Tibial artery (tissue), 4 donors: ENCODE data around the gene DOCK8.

ENCODE experiments used
- DNase-seq, 2 donors: peaks; one replicate each; pipeline ENCODE4 v3.0.0-alpha.2; 2019
- H3K27ac ChIP-seq, 2 donors: fragments of 200-600 bp; sonication (generic) in 1 of 2; 1 replicate in 1 of 2; 2 replicates in 1 of 2; pipeline ENCODE4 v1.5.1; 2018 to 2019; ENCODE audit warnings: mild to moderate bottlenecking in 1 of 2
- H3K27me3 ChIP-seq, 2 donors: fragments of 200-600 bp; sonication (generic) in 1 of 2; one replicate each; pipeline versions ENCODE4 v1.5.1 to v1.6.0; 2016 to 2019
- H3K36me3 ChIP-seq, 3 donors: fragments of 200-600 bp; sonication (generic) in 2 of 3; one replicate each; pipeline ENCODE4 v1.5.1; 2016 to 2019; ENCODE audit warnings: mild to moderate bottlenecking in 2 of 3
- H3K4me1 ChIP-seq, 4 donors: fragments of 200-600 bp; sonication (generic) in 2 of 4; 1 replicate in 3 of 4; 2 replicates in 1 of 4; pipeline ENCODE4 v1.5.1; 2016 to 2019
- H3K4me3 ChIP-seq, 2 donors: fragments of 200-600 bp; sonication (generic) in 1 of 2; 1 replicate in 1 of 2; 2 replicates in 1 of 2; pipeline ENCODE4 v1.5.1; 2018 to 2019; ENCODE audit warnings: mild to moderate bottlenecking in 2 of 2
- H3K9me3 ChIP-seq, 3 donors: fragments of 200-600 bp; sonication (generic) in 1 of 3; one replicate each; pipeline ENCODE4 v1.5.1; 2016 to 2019
- intact Hi-C: fragments of 100-400 bp; cut with DNase I; formaldehyde crosslinking; loops from one replicate; pipeline ENCODE4 v1.15.0; 2023; ENCODE audit warnings: low total_unique reads
- TF ChIP-seq, protein P1 (sequence below), 2 experiments: fragments of 200-600 bp in 1 of 2; fragments of 450-650 bp in 1 of 2; IDR thresholded peaks; one replicate each; pipeline ENCODE4 v1.5.1; 2017 to 2019; ENCODE audit warnings: antibody characterized with exemption in 2 of 2, mild to moderate bottlenecking in 1 of 2, moderate library complexity in 1 of 2

The DOCK8 gene

DNA sequence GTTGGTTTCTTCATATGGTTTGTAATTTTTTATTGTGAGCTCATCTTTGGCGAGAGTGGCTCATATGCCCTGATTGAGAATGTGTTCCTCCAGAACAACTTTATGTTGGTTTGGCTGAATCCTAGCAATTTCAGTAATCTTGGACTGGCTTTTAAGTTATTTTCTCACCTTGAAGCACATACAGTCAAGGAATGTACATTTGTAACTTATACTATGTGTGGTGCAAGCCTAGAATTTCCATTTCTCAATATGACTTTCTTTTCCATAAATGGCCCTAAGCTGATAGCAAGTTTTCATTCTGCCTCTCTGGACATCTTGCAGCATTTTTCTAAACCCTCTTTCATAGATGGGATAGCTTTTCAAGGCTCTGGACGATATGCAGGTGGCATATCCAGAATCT lies 247.5 kb downstream of the DOCK8 start:
- Histone ChIP-seq H3K4me3 (no peak overlapping the region), H3K27me3 (no peaks in the 10 kb centered on the region), H3K36me3 (no peaks in the 10 kb centered on the region), H3K4me1 (no peaks in the 10 kb centered on the region), H3K9me3 (no peaks in the 10 kb centered on the region), H3K27ac (no peak overlapping the region)
- intact Hi-C loops, result no loop called here
- TF ChIP-seq, protein P1, sequence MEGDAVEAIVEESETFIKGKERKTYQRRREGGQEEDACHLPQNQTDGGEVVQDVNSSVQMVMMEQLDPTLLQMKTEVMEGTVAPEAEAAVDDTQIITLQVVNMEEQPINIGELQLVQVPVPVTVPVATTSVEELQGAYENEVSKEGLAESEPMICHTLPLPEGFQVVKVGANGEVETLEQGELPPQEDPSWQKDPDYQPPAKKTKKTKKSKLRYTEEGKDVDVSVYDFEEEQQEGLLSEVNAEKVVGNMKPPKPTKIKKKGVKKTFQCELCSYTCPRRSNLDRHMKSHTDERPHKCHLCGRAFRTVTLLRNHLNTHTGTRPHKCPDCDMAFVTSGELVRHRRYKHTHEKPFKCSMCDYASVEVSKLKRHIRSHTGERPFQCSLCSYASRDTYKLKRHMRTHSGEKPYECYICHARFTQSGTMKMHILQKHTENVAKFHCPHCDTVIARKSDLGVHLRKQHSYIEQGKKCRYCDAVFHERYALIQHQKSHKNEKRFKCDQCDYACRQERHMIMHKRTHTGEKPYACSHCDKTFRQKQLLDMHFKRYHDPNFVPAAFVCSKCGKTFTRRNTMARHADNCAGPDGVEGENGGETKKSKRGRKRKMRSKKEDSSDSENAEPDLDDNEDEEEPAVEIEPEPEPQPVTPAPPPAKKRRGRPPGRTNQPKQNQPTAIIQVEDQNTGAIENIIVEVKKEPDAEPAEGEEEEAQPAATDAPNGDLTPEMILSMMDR (IDR thresholded peaks at IDR 0.05), result no peak
- DNase-seq, result no peak

DNA sequence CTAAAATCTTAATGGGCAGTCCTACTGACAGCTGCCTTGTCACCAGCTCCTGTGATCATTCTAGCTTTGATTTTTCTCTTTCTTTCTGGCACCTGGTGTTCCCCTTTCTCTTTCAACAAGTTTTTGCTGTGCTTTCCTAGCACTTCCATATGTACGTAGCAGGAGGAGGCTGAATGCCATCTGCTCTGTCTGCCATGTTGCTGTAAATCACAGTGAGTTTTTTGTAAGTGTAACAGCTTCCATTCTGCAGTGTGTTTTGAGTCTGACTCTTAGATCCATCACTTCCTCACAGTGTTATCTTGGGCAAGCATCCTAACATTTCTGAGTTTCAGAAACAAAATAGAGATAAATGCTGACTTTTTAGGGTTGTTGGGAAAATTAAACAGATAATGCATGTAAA lies 247.9 kb downstream of the DOCK8 start:
- DNase-seq, result no peak
- no peak overlapping the region for H3K27ac ChIP-seq
- intact Hi-C loops, result no loop called here

GRCh38 chr9:463455-464171 lies 248.9 kb downstream of the DOCK8 start:
- H3K9me3 ChIP-seq, result no peaks in the 10 kb centered on the region
- no peaks in the 10 kb centered on the region for H3K36me3 ChIP-seq
- TF ChIP-seq, protein P1 (IDR thresholded peaks at IDR 0.05), result no peak
- H3K4me1 ChIP-seq, result no peaks in the 10 kb centered on the region
- H3K27me3 ChIP-seq, result no peaks in the 10 kb centered on the region
- no peak overlapping the region for H3K27ac ChIP-seq
- intact Hi-C loops, result no loop called here
- H3K4me3 ChIP-seq, result no peak overlapping the region
- DNase-seq, result no peak

More for the DNA sequence above, 247.9 kb downstream of the DOCK8 start:
- no peaks in the 10 kb centered on the region for H3K36me3 ChIP-seq
- no peaks in the 10 kb centered on the region for H3K9me3 ChIP-seq
- H3K27me3 ChIP-seq, result no peaks in the 10 kb centered on the region
- TF ChIP-seq, protein P1 (IDR thresholded peaks at IDR 0.05), result no peak
- no peaks in the 10 kb centered on the region for H3K4me1 ChIP-seq
- no peak overlapping the region for H3K4me3 ChIP-seq

- no peak overlapping the region for H3K4me3 ChIP-seq
- DNase-seq, result no peak
- TF ChIP-seq, protein P1 (IDR thresholded peaks at IDR 0.05), result no peak
- H3K4me1 ChIP-seq, result peaks cover 6 to 13% (median 9%) of the 10 kb centered on the region in 4 donors
- no peaks in the 10 kb centered on the region for H3K27me3 ChIP-seq
- no peaks in the 10 kb centered on the region for H3K36me3 ChIP-seq
- no peaks in the 10 kb centered on the region for H3K9me3 ChIP-seq
- H3K27ac ChIP-seq, result no peak overlapping the region
- intact Hi-C loops, result no loop called here
These were observed 252.1 kb downstream of the DOCK8 start for GRCh38 chr9:466747-467146.

GRCh38 chr9:468766-469426 lies 254.2 kb downstream of the DOCK8 start:
- Histone ChIP-seq H3K4me1 (peaks cover 6 to 13% (median 9%) of the 10 kb centered on the region in 4 donors), H3K27me3 (no peaks in the 10 kb centered on the region), H3K36me3 (no peaks in the 10 kb centered on the region), H3K9me3 (no peaks in the 10 kb centered on the region), H3K4me3 (peak overlapping the region in 1 of 2 donors; percentile 72), H3K27ac (no peak overlapping the region)
- no peak for DNase-seq
- TF ChIP-seq, protein P1 (IDR thresholded peaks at IDR 0.05), result no peak
- intact Hi-C loops, result loop anchor here (2.0 kb wide), 1 partner anchor 34 kb away; no protein-coding TSS in a partner anchor
